Measurements from ENCODE around the gene SFXN1.
A peak's percentile ranks its signal among the peaks of the same experiment; 100 is the strongest.
"Not testable (repeated sequence)": the region's sequence is repeated elsewhere in the genome, so short reads cannot be mapped to it uniquely, and the experiment has no call there.

SFXN1 gene

GRCh38 chr5:175501759-175502158 is 23.4 kb downstream of the SFXN1 start:
- DNase-seq, result no peak

DNA sequence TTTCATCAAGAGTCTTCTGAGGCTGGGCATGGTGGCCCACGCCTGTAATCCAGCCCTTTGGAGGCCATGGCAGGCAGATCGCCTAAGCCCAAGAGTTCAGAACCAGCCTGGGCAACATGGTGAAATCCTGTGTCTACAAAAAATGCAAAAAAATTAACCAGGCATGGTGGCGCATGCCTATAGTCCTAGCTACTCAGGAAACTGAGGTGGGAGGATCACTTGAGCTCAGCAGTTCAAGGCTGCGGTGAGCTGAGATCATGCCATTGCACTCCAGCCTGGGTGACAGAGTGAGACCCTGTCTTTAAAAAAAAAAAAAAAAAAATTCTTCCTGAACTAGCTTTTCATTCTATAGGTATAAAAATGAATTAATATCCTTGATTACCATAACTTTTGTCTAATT is 29.3 kb downstream of the SFXN1 start:
- peak; percentile 27 to 39 for DNase-seq

DNA sequence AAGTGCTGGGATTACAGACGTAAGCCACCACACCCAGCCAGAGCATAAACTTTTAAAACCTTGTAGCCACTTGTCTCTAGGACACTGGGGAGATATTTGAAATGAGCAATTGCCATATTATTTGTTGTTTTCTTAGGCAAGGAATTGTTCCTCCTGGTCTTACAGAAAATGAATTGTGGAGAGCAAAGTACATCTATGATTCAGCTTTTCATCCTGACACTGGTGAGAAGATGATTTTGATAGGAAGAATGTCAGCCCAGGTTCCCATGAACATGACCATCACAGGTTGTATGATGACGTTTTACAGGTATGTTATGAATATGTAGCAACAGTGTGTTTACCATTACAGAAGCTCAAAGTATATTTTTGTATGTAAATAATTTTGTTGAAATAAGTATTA is 30.5 kb downstream of the SFXN1 start:
- no peak for DNase-seq

GRCh38 chr5:175513297-175513696 is 34.9 kb downstream of the SFXN1 start:
- no peak for DNase-seq

DNA sequence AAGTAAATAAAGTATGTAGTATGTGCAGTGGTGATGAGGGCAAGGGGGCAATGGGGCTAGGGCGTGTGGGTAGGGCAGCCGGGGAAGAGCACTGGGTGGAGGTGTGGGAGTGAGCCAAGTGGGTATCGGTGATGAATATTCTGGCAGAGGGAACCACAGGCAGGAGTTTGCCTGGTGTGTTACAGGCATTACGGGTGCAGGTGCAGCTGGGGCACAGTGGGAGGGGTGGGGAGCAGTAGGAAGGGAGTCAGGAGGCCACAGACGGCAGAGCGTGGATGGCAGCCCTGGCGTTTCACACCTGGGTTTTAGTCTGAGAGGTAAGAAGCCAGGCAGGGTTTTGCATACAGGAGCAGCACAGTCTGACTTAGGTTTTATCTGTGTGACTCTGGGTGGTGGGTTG is 35.4 kb downstream of the SFXN1 start:
- DNase-seq, result no peak

DNA sequence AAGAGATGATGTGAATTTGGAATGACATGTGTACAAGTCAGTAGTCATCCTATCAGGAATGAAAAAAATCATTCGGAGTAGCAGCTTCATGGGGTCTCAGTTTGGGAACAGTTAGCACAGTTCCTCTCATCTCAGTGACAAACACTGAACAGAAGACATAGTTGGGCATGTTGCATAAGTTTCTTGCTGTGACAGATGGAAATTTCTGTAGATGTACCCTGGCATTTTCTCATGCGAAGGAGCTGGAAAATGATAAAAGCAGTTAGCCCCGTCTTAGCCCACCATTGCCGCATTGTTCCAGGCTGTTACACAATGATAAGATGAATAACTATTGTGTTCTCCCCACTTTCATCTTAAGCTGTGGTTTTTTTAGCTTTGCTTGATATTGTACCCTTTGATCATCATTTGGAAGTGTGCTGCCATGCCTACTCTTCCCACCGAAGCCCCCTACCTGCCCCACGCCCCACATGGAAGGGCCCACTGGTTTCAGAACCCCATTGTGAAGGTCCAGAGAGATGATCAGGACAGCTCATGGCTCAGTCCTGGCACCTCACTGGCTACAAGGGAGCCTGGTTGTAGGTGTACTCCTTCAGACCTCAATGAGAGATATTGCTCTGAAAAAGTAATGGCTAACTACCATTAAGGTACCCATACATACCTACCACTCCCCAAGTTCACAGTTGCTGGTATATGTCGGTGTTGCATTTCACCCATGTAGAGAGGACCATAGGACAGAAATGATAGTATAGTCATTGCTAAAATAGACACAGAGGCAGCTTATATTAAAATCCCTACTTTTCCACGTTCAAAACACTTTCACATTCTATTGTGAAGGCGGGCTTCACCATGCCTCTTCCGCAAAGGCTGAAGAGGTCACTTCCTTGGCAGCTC is 38.8 kb downstream of the SFXN1 start:
- no peak for DNase-seq

DNA sequence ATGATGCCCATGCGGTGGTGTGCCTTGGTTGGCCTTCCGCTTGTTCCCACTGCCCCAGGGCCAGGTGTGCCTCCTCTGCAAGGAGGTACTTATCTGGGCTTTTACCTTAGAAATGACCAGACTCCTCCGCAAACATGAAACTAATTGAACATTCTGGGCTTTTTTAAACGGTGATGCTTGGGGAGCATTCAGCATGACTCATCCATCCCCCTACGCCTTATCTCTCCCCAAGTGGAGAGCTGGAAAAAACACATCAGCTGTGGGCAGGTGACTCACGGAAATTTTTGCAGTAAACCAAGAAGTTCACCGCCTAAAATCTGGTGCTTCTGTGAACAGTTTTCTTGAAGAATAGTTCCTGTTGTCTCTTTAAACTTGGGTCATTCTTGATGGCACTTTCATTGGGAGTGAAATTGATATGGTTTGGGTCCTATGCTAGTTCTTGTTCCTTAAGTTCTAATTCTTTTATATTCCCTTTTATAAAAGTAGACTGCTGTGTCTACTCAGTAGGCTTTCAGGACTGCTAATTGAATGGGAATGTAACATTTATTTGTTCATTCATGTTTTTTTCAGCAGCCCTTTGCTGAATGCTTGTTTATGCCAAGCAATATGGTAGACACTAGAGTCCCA is 39.6 kb downstream of the SFXN1 start:
- peak in 1 of 2 donors; percentile 30 for DNase-seq

DNA sequence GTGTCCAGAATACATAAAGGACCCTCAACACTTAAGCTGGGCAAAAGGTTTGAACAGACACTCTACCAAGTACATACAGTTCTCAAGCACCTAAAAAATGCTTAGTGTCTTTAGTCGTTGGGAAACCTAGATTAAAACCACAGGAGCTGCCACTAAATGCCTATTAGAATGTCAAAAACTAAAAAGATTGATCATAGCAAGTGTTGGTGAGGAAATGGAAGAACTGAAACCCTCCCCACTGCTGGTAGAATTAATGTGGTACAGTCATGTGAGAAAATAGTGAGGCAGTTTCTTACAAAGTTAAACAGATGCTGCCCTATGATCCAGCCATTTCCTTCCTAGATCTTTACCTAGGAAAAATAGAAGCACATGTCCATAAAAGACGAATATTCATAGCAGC is 40.6 kb downstream of the SFXN1 start:
- DNase-seq, result no peak

GRCh38 chr5:175520321-175520720 is 42.0 kb downstream of the SFXN1 start:
- DNase-seq, result no peak

DNA sequence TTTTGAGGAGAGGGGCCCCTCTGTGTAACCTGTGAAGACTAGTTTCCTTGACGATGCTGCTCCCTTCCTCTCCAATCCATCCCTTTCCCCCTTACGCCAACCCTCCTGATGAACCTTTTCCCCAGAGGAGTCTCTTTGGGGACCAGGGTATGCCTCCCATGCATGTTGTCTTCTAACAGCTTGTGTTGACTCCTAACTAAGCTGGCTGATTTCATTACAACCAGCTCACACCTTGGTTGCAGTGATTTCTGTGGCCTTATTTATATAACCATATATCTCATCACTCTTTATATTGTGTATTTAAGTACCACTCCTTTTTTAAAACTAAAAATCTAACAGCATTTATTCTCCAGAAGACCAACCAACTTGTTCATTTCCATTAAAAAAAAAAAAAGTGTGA is 42.5 kb downstream of the SFXN1 start:
- DNase-seq, result no peak

DNA sequence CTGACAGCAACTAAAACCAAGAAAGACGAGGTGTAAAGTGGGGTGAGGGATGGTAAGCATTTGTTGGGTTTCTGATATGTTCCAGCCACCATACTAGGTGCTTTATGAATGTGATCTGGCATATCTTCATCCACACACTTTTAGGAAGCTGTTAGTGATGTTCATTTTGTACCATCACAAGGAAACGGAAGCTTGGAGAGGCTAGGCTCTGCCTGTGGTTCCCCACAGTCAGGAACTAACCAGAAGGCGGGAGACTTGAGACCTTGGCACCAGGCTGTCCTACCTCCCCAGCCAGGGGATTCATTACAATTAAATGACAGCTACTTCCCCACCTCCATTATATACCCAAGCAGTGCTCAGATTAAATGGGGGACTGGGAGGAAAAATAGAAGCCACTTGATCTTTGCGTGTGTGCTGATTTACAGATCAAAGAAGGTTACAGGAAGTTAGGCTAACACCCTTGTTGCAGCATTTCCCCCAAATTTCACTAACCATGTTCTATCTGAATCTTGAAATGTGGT is 43.0 kb downstream of the SFXN1 start:
- DNase-seq, result peak in 1 of 2 donors; percentile 46

DNA sequence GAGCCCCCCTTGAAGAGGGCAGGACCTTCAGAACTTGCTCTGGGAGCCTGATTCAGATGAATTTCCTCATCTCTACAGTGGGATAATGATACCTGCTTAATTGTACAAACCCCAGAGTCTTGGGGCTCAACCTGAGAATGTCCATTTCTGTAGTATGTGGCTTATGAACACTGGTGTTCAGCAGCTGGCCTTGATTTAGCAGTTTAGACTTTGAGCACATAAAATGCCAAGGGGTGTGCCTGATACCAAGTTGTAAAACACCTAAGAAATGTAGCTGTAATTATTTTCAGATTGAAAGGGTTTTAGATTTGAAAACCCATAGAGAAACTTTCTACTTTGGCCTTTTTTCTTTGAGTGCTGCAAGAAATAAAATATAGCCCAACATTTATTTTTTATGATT is 44.9 kb downstream of the SFXN1 start:
- DNase-seq, result no peak

- DNase-seq, result no peak
These were observed 45.9 kb downstream of the SFXN1 start for GRCh38 chr5:175524211-175524610.

GRCh38 chr5:175526691-175527090 is 48.3 kb downstream of the SFXN1 start:
- DNase-seq, result no peak

GRCh38 chr5:175531361-175531760 is 53.0 kb downstream of the SFXN1 start:
- no peak for DNase-seq

DNA sequence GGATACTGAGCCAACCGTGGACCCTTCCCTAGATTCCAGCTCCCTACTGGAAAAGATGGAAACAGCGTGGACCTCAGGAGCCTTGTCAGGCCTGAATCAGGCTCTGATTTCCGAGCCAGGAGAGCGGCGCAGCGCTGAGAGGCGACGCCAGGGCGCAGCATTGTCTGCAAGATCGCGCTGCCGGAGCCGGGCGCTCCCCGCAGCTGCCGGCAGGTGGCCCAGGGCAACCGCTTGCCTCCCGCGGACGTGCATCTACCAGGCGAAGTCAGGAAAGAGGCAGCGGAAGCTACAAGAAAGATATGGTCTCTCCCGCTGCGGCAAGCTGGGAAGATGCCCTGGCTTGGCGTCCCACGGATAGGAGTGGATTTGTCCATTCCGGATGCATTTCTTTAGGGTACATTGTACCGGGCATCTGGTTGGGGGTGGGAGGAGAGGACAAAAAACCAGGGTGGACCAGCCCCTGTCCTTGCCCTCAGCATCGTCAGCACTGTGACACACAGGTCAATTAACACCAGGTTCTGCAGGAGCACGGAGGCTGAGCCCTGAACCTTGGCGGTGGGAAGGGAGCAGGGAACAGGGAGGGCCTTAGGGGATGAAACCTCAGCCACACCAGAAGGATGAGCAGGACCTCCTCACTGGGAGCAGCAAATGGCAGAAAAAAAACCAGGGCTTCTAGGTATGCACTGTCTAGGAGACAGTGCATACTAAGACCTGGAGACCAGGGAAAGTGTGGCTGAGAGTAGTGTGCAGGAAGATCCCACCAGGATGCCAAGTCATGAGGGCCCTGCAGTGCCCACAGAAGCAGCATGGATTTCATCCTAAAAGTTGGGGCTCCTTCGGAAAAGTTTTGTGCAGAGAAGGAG is 55.9 kb downstream of the SFXN1 start:
- peak; percentile 81 to 82 for DNase-seq

DNA sequence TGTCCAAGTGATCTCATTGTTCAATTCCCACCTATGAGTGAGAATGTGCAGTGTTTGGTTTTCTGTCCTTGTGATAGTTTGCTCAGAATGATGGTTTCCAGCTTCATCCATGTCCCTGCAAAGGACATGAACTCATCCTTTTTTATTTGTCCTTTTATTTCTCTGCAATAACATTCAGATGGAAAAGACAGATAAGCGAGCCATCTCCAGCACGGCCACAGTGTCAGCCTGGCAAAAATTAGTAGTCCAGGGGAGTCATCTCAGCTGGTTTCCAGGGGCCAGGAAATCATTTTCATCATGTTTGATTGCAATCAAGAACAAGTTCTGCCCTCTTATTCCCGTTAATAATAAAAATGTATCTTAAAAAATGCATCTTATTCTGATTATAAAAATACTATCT is 57.0 kb downstream of the SFXN1 start:
- DNase-seq, result not testable (repeated sequence)

DNA sequence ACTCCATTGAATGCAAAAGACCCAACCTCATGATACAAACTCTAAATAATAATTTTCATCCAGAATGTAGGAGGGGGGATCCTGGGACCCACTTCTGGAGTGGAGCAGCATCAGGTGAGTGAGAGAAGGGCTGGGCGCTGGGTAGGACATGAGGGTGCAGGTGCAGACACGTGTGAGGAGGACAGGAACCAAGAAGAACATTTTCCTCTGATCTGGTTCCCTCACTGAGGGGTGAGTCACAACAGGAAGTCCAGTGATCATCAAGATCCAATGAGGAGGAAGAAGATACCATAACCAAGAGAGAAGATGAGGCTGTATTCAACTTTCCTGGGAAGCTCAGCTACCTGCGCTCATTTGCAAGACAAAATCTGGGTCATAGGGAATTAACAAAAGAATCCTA is 57.4 kb downstream of the SFXN1 start:
- DNase-seq, result no peak

DNA sequence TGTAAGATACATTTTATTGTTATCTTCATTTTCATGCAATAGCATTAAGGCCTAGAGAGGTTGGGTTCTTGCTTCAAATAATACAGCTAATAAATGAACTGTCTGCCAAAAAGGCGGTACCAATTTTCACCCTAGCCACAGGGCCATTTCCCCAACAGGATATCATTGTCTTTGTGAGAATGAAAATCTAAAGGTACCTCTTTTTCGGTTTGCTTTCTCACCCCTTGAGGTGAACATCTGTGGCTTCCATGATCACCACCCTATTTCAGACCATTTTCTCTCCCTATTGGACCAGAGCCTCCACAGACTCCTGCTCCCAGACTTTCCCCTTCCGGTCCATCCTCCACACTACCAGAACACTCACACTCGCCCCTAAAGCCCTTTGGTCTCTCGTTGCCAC is 60.2 kb downstream of the SFXN1 start:
- DNase-seq, result no peak

DNA sequence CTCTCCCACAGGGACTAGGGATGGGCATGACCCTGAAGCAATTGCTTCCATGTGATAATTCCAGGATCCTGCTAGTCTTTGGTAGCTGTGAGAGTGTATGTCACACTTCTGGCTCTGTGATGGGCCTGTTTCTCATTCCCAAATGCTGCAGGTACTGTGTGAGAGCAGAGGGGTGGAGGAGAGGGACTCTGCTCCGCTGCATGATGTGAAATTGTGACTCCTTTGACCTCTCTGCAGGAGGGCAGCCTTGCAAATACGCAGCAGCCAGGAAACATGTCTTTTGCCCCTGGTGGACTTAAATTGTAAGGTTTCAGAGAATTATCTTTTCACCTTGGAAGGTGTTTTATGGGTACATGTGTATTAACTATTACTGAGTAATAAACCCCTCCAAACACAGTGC is 61.6 kb downstream of the SFXN1 start:
- DNase-seq, result no peak

GRCh38 chr5:175541264-175541663 is 62.9 kb downstream of the SFXN1 start:
- DNase-seq, result no peak

GRCh38 chr5:175542232-175542965 is 64.0 kb downstream of the SFXN1 start:
- no peak for DNase-seq

GRCh38 chr5:175542966-175543235 is 64.5 kb downstream of the SFXN1 start:
- DNase-seq, result no peak
